Measurements from ENCODE around the gene GNAS.
A peak's percentile ranks its signal among the peaks of the same experiment; 100 is the strongest.

The GNAS gene

DNA sequence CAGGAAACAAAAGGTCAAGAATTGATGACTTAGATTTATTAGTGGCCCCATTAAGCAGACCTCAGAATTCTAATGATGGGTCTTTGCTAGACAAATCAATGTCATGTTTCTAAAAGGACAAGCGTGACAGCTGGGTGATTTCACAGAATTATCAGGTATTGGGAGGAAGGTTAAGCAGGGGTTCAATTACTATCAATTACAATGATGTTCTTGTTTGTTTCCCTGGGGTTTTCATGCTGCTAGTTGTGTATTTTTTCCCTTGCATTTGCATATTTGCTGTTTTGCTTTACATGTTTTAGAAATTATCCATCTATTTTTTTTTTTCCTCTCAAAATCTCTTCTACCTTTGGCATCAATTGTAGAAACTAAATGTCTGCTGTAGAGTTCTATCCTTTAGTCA lies 27.9 kb downstream of the GNAS start:
- no peak for DNase-seq

DNA sequence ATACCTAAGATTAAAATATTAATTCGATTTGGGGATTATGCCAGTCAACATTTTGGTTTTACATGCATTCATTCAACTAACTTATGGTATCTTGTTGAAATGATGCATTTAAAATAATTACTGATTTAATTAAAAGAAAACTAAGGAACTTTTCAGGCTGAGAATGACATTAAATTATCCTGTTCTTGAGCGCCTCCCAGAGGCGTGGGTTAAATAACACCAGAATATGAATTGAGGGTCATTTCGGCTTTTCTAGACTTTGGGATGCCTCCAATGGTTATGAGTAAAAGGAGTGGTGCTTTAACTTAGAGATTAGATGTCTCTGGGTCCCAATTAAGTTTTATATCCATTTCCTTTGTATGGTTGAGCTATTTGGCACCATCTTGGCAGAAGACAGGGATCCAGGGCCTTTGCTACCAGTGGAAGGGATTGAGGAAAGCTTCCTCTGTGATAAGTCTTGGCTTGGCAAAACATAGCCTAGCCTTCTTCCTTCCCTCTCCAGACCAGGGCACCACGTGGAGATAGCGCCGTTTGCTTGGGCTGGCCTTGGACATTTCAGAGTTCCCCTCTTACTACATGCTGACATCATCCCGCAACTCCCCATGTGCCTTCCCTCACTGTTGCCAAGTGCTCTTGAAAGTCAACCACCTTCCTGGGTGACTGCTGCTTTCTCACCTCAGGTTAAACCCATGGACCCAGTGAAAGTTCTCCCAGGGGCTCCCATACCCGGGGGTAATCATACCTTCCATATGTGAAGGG lies 28.7 kb downstream of the GNAS start:
- DNase-seq: no peak

DNA sequence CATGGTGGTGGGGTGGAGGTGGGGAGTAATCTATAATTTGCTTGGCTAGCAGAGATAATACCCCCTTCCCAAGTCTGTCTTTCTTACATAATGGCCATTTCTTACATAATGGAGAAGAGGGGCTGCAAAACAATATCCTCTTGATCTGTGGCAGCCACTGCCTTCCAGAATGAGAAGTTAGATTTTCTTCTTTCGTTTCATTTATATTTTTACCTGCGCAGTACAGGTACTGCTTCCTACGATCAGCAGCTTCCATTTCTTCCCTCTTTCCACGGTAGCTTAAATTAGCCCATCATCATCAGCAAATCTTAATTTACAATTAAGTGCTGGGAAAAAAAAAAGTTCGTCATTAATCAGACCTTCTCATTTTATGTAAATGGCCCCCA lies 30.2 kb downstream of the GNAS start:
- DNase-seq: no peak

DNA sequence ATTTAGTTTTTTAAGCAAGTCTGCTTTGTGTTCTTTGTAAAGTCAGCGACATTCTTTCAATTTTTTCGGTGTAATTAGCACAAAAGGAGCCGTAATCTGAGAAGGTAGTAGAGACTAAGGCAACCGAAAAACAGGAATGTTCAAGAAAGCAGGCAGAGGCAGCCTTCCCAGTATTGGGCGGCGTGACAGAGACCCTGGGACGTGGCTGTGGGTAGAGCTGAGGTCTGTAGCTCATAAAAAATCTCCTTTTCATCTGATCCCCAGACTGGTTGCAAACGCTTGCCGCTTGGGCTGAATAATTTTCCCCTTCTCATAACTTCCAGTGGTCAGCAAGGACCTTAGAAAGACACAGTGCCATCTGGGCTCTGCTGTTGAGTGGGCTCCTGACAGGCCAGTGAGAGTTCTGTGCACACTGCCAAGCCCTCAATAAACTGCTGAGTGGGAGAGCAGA lies 30.8 kb downstream of the GNAS start:
- no peak for DNase-seq

DNA sequence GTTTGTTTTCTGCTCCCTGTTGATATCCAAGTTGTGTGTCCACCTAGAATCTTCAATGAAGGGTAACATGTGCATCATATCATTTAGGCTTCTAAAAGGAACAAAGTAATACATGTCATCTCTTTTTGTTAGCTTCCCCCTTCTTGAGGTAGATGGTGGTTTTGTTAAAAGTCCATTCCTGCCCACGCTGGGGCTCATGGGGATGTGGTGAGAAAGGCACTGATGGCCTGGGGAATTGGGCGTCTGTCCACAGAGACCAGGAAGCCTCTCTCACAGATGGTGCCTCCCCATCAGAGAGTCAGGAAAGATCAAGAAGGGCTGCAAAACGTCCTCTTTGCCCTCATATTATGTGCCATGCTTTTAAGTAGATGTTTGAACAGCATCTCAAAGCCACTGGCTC lies 32.5 kb downstream of the GNAS start:
- DNase-seq: no peak

DNA sequence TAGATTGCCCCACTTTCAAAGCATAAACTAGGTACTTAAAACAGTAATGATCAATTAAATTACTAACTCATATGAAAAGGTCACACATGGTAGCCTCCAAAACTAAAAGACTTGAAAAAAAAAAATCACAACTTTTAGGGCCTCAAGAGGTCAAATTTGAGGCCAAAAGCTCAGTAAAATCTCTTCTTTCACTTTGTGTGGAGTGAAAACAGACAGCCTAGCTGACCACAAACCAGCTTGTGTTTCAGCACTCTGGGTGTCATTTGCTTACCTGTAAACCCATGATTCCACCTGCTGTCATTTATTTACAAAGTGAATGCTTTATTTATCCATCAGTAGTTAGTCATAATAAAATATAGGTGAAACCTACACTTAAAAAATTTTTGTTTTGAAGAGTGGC lies 34.0 kb downstream of the GNAS start:
- DNase-seq: no peak

DNA sequence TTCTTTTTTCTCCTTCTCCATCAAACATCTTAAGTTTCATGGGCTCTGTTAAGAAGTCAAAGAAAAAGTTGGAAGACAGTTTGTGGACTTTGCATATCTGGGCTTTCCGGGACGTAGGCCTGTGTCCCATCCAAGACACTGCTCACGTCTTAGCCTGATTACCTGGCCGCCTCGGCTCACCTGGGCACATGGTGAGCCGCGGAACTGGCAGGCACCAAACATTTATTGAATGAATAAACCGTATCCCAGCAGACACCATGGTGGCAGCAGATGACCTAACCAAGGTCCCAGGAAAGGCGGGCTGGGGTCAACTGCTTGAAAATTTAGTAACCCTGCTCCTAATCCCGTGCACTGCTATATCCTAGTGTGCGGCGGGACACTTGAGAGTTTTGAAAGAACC lies 35.6 kb downstream of the GNAS start:
- no peak for DNase-seq

DNA sequence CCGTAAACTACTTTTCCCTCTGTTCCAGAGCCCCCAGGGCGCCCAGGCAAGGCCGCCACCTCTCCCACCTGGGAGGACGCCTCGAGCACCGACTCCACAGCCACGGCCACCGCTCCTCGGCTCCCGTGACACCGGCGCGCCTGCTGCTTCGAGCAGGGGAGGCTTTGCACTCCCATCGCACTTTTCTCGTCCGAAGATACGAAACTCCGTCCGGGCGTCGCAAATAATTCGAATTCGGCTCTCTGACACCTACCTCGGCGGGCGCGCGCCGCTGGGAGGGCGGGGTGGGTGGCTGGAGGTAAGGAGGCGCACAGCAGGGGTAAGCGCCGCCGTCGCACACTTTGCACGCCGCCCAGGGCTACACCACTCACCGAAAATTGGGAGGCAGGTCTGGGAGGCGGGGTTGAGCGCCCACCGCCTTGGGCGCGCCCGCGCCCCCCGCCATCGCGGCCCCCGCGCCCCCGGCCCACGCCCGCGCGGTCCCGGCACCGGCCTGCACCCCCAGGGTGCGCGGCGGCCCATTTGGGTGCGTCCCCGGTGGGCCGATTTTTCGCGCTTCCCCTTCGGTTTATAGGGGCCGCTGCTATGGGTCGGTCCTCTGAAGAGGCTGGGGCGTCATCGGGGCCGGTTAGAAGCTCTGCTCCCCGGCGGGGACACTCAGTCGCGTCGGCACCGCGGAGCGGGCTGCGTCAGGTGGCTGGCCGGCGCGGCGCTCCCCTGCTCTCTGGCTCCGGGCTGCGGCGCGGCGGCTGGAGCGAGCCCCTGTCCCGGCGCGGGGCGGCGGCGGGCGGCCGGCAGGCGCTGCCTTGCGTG lies 36.2 kb downstream of the GNAS start:
- DNase-seq: peak in 45 of 51 donors; percentile 12 to 80 (median 55)

DNA sequence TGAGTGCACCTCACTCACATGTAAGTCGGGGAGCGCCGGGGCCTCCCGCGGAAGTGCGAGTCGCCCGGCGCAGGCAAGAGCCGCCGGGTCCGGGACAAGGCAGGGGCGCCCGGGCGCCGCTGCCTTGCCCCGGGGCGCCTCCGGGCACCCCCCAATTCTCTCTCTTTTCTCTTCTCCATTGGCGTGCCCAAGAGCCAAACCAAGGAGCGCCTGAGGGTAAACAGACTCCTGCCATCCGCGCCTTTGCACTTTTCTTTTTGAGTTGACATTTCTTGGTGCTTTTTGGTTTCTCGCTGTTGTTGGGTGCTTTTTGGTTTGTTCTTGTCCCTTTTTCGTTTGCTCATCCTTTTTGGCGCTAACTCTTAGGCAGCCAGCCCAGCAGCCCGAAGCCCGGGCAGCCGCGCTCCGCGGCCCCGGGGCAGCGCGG lies 36.8 kb downstream of the GNAS start:
- DNase-seq: peak in 1 of 51 donors; percentile 28

DNA sequence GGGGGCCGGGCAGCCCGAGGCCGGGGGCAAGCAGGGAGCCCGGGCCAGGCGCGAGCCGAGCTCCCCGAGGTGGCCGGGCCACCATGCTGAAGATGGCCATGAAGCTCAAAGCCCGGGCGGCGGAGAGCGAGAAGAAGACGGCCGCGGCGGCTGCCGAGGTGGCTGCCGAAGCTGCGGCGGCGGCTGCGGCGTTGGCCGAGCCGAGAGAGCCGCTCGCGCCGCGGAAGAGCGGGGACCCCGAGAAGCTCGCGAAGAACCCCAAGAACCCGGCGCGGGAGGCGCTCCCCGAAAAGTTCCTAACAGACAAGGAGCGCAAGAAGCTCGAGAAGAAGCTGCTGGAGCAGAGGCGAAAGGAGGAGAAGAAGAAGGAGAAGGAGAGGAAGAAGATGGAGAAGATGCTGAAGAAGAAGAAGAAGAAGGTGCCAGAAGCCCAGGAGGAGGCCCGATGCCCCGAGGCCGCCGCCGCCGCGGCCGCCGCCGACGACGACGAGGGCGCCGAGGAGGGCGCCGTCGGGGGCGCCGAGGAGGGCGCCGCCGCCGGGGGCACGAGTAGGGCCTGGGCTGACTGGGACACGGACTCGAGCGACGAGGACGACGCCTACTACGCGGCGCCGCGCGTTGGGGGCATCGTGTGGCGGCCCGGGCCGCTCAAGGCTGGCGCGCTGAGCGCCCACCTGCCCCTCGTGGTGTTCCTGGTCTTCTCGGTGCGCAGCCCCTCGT lies 37.4 kb downstream of the GNAS start:
- DNase-seq: no peak

DNA sequence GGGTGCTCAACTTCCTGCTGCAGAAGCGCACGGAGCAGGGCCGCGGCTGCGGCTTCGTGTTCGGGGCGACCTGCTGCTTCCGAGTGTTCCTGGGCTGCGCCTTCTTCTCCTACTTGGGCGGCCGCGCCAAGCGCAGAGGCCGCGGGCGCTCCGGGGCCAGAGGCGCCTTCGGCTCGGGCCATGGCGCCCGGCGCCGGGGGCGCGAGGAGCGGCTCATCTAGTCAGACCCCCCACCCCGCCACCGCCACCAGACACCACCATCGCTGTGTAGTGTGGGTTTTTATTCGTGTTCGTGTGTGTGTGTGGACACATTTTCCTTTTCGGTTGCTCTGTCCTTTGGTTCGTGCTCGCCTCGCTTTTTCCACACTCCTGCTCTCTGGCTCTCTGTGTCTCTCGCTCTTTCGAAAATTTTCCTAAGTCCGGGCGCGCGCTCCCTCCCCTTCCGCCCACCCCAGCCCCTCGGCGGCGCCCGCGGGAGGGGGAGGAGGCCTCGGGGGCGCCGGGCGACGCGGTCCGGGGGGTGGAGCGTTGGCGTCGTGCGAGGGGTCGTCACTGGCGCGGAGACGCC lies 38.1 kb downstream of the GNAS start:
- DNase-seq: peak in 46 of 51 donors; percentile 15 to 90 (median 69)

DNA sequence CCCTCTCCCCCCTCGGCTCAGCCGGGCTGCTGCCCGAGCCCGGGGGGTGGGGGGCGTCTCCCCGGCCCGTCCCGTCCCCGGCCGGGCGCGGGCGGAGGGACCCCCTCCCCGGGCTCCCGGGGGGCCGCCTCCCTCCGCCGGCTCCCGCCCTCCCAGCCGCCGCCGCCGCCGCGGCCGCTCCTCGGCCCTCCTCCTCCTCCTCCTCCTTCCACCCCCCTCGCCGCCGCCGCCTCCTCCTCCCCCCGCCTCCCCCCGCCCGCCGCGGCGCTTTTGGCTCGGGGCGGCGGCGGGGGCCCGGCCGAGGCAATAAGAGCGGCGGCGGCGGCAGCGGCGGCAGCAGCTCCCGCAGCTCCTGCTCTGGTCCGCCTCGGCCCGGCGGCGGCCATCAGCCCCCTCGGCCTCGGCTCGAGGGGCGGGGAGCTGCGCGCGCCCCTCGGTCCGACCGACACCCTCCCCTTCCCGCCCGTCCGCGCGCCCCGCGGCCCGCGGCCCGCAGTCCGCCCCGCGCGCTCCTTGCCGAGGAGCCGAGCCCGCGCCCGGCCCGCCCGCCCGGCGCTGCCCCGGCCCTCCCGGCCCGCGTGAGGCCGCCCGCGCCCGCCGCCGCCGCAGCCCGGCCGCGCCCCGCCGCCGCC lies 38.7 kb downstream of the GNAS start:
- peak in 44 of 51 donors; percentile 29 to 90 (median 70) for DNase-seq

DNA sequence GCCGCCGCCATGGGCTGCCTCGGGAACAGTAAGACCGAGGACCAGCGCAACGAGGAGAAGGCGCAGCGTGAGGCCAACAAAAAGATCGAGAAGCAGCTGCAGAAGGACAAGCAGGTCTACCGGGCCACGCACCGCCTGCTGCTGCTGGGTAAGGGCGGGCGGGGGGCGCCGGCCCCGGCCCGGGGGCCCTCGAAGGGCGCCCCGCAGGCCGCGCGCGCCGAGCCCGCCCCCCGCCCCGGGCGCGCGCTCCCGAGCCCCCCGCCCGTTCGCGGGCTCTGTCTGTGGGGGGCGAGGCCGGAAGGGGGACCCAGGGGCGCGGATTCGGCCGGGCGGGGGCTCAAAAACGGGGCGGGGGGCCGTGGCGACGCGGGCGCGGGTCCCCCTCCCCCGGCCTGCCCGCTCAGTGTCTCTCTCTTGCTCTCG lies 39.2 kb downstream of the GNAS start:
- peak in 6 of 51 donors; percentile 40 to 64 (median 44) for DNase-seq

DNA sequence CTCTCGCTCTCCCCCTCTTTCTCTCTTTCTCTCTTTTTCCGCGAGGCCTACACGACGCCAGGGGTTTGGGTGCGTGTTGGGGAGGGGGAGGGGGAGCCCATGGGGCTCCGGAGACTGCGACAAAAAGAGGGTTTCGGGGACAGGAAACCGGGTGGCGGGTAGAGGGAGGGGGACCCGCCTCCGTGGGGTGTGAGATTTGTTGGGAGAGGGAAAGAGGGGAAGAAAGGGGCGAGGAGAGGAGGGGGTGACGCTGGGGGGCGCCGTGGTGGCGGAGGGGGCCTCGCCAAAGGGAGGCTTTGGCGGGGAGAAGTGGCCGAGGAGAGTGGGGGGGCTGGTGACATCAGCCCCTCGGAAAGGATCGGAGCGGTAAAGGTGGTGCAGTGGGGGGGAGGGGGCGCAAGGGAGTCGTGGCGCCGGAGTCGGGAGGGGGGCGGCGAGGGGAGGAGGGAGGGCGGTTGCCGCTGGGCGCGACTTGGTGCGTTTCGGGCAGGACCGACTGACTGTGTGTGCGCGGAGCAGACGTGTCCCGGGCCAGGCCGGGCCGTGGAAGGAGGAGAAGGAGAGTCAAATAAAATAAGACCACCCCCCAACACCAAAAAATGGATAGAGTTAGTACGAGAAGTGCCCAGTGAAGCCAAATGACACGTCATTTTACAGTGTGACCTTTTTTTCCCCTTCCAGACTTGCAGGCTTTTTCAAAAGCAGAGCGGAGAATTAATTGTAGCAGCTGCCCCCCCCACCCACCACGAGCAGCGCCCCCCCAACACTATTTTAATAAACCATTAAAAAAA lies 39.8 kb downstream of the GNAS start:
- peak in 47 of 51 donors; percentile 11 to 79 (median 57) for DNase-seq

DNA sequence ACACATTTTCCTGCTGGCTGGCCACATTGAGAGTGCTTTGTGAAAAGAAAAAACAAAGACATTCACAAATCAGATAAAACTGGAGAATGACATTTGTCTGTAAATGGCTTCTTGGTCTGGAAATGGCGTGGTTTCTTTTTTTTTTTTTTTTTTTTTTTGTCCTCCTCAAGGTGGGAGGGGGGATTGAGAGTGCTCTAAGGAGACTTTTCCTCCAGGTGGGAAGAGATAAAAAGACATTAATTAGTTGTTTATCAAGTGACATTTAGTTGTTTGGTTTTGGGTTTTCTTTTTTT lies 40.4 kb downstream of the GNAS start:
- no peak for DNase-seq

DNA sequence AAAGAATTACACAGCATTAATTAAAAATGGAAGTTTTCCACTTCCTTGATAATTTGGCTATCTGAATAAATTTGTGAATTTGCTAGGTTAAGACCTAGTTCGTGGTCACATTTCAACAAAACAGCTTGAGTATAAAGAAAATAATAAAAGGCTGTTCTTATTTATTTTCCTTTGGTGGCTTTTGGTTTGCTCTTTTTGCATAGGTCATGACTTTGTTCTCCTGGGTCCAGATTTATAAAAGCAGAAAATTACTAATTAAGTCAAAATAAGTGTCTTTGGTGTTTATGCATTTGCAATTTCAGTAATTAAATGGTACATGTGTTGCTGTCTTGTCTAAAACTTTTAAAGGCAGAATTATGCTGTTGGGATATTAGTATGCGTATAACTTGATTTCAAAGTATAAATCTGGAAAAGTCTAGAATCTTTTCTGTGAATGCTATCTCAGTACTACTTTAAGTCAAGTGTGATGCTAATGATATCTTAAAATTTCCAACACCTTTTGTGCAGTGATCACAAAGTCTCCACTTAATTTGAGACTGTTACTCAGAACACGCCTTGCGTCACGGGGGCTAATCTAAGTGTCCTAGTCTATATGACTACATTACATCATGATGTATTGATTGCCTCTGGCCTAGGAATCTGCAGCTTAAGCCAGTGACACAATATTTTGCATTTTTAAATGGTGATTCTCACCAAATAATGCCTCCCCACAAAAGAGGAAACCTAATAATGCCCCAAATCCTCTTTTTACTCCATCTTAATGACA lies 41.0 kb downstream of the GNAS start:
- no peak for DNase-seq

DNA sequence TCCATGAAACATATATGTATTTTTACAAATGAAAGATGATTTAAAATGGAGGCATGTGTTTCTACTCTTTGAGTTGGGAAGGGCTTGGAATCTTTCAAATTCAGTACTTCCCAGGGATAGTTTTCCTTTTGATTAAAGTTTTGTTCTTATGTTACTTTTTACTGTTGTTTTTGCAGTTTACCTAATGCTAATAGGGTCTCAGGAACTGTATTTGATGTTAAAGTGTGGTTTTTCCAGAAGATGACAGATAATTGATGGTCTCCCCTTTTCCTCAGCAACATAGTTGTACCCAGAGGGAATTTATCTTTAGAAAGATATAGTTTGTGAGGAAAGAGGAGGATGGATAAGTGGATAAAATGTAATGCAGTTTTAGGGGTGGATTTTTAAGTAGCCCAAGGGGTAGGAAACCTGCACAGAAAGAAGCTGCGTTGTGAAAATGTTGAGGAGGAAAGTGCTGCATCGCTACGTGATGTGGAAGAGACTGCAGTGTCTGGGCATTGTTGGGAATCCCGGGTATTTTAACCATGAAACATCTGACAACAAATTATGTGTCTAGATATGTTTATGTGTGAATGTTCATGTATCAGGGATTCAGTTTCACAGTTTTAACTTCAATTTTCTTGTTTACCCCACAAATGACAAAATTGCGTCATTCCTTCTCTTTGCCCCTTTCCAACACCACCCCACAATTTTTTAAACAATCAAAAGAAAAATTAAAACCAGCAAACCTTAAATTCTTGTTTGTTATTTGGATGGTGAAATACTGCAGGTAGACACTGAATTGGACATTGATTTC lies 42.3 kb downstream of the GNAS start:
- no peak for DNase-seq

DNA sequence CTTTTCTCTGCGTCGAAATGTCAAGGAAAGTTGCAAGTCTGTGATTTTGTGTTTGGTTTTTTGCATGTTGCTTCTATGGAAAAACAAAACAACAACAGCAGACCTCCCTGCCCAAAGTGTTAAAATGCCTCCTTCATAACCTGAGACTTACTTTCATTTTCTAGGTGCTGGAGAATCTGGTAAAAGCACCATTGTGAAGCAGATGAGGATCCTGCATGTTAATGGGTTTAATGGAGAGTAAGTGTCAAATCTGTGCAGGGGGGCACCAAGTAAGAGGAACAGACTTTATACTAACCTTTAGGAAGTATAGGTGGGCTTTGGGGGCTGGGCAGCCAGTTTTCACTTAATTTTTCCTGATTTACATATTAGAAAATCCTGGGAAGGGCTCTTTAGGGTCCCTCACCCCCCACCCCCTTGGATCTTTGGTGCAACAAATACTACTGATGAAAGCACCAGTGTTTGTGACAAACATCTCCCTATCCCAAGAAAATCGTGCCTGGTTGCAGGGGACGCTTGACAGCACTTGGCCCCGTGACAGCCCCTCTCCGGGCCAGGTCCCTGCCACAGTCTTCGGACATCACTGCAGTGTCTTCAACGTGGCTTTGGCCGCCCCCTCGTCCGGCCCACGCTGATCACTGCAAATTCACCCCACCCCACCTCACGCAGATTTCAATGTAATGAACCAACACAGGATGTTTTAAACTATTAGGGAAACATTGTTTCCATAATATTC lies 43.1 kb downstream of the GNAS start:
- DNase-seq: peak in 2 of 51 donors; percentile 8 to 19
